Panc1 (cell line): ENCODE results near the gene KAT6B. TPM values are rescaled to one million over a fixed set of nuclear protein-coding genes. Genes with fewer than 3 reads are reported as not detected.

Experiments
- ATAC-seq: fragments of 200-7000 bp; cut with Tn5 transposase; 2 replicates; pipeline ENCODE4 v1.9.1; 2020; ENCODE audit warnings: mild to moderate bottlenecking, moderate library complexity
- BruUV-seq: library from RNA; stranded (reverse); fragments of 400-500 nt; replicated peaks from 2 replicates; lab custom pipeline; 2021; lab: Mats Ljungman, UMichigan
- CTCF ChIA-PET: fragments of 300-600 bp; sonication (Branson Sonifier 250); formaldehyde crosslinking; loops from one replicate; lab custom pipeline; 2022; ENCODE audit warnings: antibody characterized with exemption; lab: Charles Lee
- POLR2A ChIA-PET: fragments of 300-600 bp; sonication (Branson Sonifier 250); formaldehyde crosslinking; loops from one replicate; lab custom pipeline; 2022; ENCODE audit warnings: antibody characterized with exemption; lab: Charles Lee
- DNase-seq: peaks from one replicate; pipeline ENCODE4 v3.0.0-alpha.2; 2010; ENCODE audit warnings: low read depth, low spot score
- H3K27ac ChIP-seq: 2 replicates; pipeline ENCODE4 v1.5.1; 2011; ENCODE audit warnings: mild to moderate bottlenecking, low read length, inconsistent platforms
- H3K27me3 ChIP-seq: fragments of 200-500 bp; sonication (Bioruptor generic); 2 replicates; pipeline ENCODE4 v1.6.0; 2014; ENCODE audit warnings: low read length, inconsistent platforms; ENCODE audit not compliant: control insufficient read depth, insufficient read depth
- H3K36me3 ChIP-seq: fragments of 200-500 bp; sonication (Bioruptor generic); 2 replicates; pipeline ENCODE4 v1.5.1; 2014; ENCODE audit warnings: inconsistent platforms, mild to moderate bottlenecking, low read length, moderate library complexity; ENCODE audit not compliant: control insufficient read depth, insufficient read depth
- H3K4me1 ChIP-seq: 2 replicates; pipeline ENCODE4 v1.5.1; 2011; ENCODE audit warnings: inconsistent platforms, mild to moderate bottlenecking, low read length, moderate library complexity; ENCODE audit not compliant: control insufficient read depth, insufficient read depth
- H3K4me3 ChIP-seq, 2 experiments: 2 replicates each; pipeline ENCODE4 v1.5.1; 2011 to 2012; ENCODE audit warnings: low read depth in 2 of 2, low read length in 2 of 2, mild to moderate bottlenecking in 2 of 2, inconsistent platforms in 1 of 2, moderate library complexity in 1 of 2
- H3K9me3 ChIP-seq: fragments of 200-500 bp; sonication (Bioruptor generic); 2 replicates; pipeline ENCODE4 v1.5.1; 2014; ENCODE audit warnings: low read depth, mild to moderate bottlenecking, inconsistent platforms, low read length, moderate library complexity; ENCODE audit not compliant: control insufficient read depth, insufficient read depth
- POLR2AphosphoS5 ChIP-seq: IDR thresholded peaks from 2 replicates; pipeline ENCODE4 v1.6.1; 2012; ENCODE audit warnings: mild to moderate bottlenecking, low read depth, low read length, moderate library complexity
- SIN3A ChIP-seq: IDR thresholded peaks from 2 replicates; pipeline ENCODE4 v1.6.1; 2012; ENCODE audit warnings: low read depth, mild to moderate bottlenecking, low read length, moderate library complexity, borderline replicate concordance; ENCODE audit not compliant: insufficient read depth
- TCF7L2 ChIP-seq: IDR thresholded peaks from 2 replicates; pipeline ENCODE4 v1.6.1; 2011; ENCODE audit warnings: mild to moderate bottlenecking, low read depth, low read length, inconsistent platforms
- in situ Hi-C: cut with HindIII; loops from 2 replicates; pipeline ENCODE4 v1.10.0; 2016; ENCODE audit warnings: low sequenced_read_pairs, low pct_unique_long_range_greater_than_20kb
- intact Hi-C: fragments of 100-400 bp; cut with micrococcal nuclease; formaldehyde crosslinking; loops from one replicate; pipeline ENCODE4 v1.10.0; 2022; ENCODE audit not compliant: unreplicated experiment
- total RNA-seq: library from RNA; stranded (reverse); gene quantifications from one replicate; pipeline ENCODE4 v1.2.1, GENCODE V29; 2021; ENCODE audit not compliant: unreplicated experiment
- TF ChIP-seq, protein P1 (sequence below): fragments of 450-650 bp; IDR thresholded peaks from 2 replicates; pipeline ENCODE4 v1.5.1; 2017; ENCODE audit warnings: mild to moderate bottlenecking
- TF ChIP-seq, protein P2 (sequence below), 2 experiments: IDR thresholded peaks; 2 replicates each; pipeline ENCODE4 v1.6.1; 2011 to 2012; ENCODE audit warnings: low read depth in 2 of 2, control low read depth in 1 of 2, low read length in 1 of 2, mild to moderate bottlenecking in 1 of 2, moderate library complexity in 1 of 2; ENCODE audit not compliant: insufficient read depth in 1 of 2

Gene KAT6B
- total RNA-seq, 1 experiment from 2014 or later: 31.1 TPM

DNA sequence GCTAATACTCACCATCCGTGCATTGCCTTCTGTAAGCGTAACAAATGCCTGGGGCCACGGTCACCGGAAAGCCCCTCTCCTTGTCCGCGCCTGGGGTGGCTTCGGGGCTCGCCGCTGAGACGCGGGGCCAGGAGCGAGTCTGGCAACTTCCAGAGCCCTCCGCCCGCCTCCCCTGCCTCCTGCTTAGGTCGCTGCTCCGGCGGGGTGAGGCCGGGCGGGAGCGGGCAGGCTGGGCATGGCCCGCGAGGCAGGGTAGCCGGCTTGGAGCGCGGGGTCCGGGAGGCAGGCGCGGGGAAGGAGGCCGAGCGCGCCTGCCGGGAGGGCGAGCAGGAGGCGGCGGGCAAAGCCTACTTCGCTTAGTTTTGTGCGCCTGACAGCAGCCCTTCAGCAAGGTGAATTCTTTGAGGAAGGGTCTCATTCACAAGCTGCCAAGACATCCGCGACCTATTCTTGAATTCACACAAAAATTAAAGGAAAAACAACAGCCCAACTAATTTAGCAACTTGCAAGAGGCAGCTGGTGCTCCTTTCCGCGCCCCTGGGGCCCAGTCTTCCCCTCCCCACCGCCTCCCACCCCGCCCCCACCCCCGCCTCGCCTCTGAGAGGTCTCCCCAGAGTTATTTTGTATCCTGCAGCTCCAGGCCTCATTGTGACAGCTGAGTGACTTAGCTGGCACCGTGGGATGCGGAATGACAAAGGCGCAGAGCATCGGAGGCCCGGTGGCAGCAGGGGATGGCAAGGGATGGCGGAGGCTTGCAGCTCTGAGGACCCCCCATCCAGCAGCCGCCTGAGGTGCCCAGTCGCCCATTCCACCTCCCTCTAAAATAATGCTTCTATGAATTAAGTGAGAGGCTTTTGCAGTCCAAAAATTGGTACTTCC lies 12.8 kb upstream of the KAT6B start:
- Histone ChIP-seq H3K9me3 (peaks cover 12% of the 10 kb centered on the region; the same call in 1 of the 2 replicates), H3K36me3 (no peaks in the 10 kb centered on the region), H3K4me3 (no peak overlapping the region), H3K27ac (no peak overlapping the region), H3K27me3 (no peaks in the 10 kb centered on the region), H3K4me1 (no peaks in the 10 kb centered on the region)
- DNase-seq (no peak), ATAC-seq (no peak)
- in situ Hi-C loops (no loop called here), intact Hi-C loops (no loop called here)
- CTCF ChIA-PET: no interaction called here
- POLR2A ChIA-PET: no interaction called here
- TF ChIP-seq POLR2AphosphoS5 (no peak), SIN3A (no peak), TCF7L2 (no peak)
- TF ChIP-seq, protein P1, sequence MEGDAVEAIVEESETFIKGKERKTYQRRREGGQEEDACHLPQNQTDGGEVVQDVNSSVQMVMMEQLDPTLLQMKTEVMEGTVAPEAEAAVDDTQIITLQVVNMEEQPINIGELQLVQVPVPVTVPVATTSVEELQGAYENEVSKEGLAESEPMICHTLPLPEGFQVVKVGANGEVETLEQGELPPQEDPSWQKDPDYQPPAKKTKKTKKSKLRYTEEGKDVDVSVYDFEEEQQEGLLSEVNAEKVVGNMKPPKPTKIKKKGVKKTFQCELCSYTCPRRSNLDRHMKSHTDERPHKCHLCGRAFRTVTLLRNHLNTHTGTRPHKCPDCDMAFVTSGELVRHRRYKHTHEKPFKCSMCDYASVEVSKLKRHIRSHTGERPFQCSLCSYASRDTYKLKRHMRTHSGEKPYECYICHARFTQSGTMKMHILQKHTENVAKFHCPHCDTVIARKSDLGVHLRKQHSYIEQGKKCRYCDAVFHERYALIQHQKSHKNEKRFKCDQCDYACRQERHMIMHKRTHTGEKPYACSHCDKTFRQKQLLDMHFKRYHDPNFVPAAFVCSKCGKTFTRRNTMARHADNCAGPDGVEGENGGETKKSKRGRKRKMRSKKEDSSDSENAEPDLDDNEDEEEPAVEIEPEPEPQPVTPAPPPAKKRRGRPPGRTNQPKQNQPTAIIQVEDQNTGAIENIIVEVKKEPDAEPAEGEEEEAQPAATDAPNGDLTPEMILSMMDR: no peak
- TF ChIP-seq, protein P2, sequence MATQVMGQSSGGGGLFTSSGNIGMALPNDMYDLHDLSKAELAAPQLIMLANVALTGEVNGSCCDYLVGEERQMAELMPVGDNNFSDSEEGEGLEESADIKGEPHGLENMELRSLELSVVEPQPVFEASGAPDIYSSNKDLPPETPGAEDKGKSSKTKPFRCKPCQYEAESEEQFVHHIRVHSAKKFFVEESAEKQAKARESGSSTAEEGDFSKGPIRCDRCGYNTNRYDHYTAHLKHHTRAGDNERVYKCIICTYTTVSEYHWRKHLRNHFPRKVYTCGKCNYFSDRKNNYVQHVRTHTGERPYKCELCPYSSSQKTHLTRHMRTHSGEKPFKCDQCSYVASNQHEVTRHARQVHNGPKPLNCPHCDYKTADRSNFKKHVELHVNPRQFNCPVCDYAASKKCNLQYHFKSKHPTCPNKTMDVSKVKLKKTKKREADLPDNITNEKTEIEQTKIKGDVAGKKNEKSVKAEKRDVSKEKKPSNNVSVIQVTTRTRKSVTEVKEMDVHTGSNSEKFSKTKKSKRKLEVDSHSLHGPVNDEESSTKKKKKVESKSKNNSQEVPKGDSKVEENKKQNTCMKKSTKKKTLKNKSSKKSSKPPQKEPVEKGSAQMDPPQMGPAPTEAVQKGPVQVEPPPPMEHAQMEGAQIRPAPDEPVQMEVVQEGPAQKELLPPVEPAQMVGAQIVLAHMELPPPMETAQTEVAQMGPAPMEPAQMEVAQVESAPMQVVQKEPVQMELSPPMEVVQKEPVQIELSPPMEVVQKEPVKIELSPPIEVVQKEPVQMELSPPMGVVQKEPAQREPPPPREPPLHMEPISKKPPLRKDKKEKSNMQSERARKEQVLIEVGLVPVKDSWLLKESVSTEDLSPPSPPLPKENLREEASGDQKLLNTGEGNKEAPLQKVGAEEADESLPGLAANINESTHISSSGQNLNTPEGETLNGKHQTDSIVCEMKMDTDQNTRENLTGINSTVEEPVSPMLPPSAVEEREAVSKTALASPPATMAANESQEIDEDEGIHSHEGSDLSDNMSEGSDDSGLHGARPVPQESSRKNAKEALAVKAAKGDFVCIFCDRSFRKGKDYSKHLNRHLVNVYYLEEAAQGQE (IDR thresholded peaks at IDR 0.05; ENCODE audit: insufficient read depth in 1 of 2, low read depth in 2 of 2, low read length in 1 of 2): no peak
- BruUV-seq: no TSS peak

DNA sequence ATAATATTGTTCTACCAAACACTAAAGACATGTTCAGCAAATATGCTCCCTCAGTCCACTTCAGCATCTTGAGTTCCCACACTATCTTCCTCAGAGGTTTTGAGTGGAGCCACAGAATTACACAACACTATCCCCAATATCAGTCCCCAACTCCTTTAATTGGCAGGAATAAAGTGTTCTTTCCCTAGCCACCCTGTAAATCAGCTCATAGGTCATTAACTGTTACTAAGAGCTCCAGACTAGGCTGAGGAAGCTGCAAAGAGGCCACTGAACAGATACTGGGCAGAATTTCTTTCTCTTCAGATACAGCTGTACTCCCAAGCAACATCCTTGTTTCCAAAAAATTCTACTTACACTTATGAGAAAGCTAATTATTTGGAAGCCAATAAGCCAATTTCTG lies 11.6 kb upstream of the KAT6B start:
- no peak for TF ChIP-seq TCF7L2
- TF ChIP-seq, protein P2 (IDR thresholded peaks at IDR 0.05; ENCODE audit: insufficient read depth in 1 of 2, low read depth in 2 of 2, low read length in 1 of 2): no peak
- Histone ChIP-seq H3K4me3 (no peak overlapping the region), H3K4me1 (no peaks in the 10 kb centered on the region), H3K27ac (no peak overlapping the region), H3K27me3 (no peaks in the 10 kb centered on the region), H3K9me3 (peaks cover 12% of the 10 kb centered on the region; the same call in 1 of the 2 replicates), H3K36me3 (no peaks in the 10 kb centered on the region)
- ChIA-PET POLR2A (interaction anchor here (0.5 kb wide), 1 partner anchor 11 kb away, joined by 3 read pairs; no protein-coding TSS in a partner anchor), CTCF (no interaction called here)
- in situ Hi-C loops (no loop called here), intact Hi-C loops (no loop called here)
- BruUV-seq: no TSS peak
- ATAC-seq: no peak; the same call in 1 of the 2 replicates
- no peak for DNase-seq
